HCT116 (cell line): ENCODE data around the gene NHLH1. TPM values are rescaled to one million over a fixed set of nuclear protein-coding genes. Genes with fewer than 3 reads are reported as not detected.

Experiments
- ATAC-seq: fragments of 200-7000 bp; cut with Tn5 transposase; 2 replicates; pipeline ENCODE4 v1.9.1; 2020; ENCODE audit warnings: mild to moderate bottlenecking, moderate library complexity
- BruUV-seq: library from RNA; stranded (reverse); fragments of 400-500 nt; replicated peaks from 2 replicates; lab custom pipeline; 2021; lab: Mats Ljungman, UMichigan
- CTCF ChIA-PET: fragments of 300-600 bp; sonication (Branson Sonifier 250); formaldehyde crosslinking; loops from one replicate; lab custom pipeline; 2021; ENCODE audit warnings: antibody characterized with exemption; lab: Charles Lee
- POLR2A ChIA-PET: fragments of 300-600, 350-600 bp; sonication (Branson Sonifier 250); formaldehyde crosslinking; loops from one replicate; lab custom pipeline; 2021; ENCODE audit warnings: antibody characterized with exemption; lab: Charles Lee
- RAD21 ChIA-PET, 2 experiments: fragments of 300-600 bp; sonication (Branson Sonifier 250); formaldehyde crosslinking; loops; one replicate each; lab custom pipeline; 2023; ENCODE audit warnings: low total read pairs in 2 of 2; ENCODE audit not compliant: uncharacterized antibody in 2 of 2, unreplicated experiment in 2 of 2, low non-redundant PET in 1 of 2; lab: Charles Lee
- DNase-seq: peaks from one replicate; pipeline ENCODE4 v3.0.0-alpha.2; 2010; ENCODE audit warnings: low read depth, low spot score
- H2AFZ ChIP-seq: fragments of 200-600 bp; shearing (Covaris generic), sonication (generic); 2 replicates; pipeline ENCODE4 v1.6.1; 2017; ENCODE audit warnings: low read depth, mixed run types, mixed read lengths, antibody characterized with exemption, low read length; ENCODE audit not compliant: poor library complexity, severe bottlenecking
- H3K27ac ChIP-seq: 2 replicates; pipeline ENCODE4 v1.5.1; 2012; ENCODE audit warnings: low read depth, low read length
- H3K27me3 ChIP-seq: fragments of 200-600 bp; sonication (generic); 2 replicates; pipeline ENCODE4 v1.6.1; 2016; ENCODE audit warnings: mixed run types, low read length, mixed read lengths; ENCODE audit not compliant: insufficient read depth
- H3K36me3 ChIP-seq, 2 experiments: fragments of 200-500 bp in 1 of 2; fragments of 200-600 bp in 1 of 2; sonication (Bioruptor generic) in 1 of 2; sonication (generic) in 1 of 2; 2 replicates each; pipeline versions ENCODE4 v1.5.1 to v1.6.1; 2014 to 2016; ENCODE audit warnings: low read length in 2 of 2, inconsistent platforms in 1 of 2, mixed read lengths in 1 of 2, mixed run types in 1 of 2; ENCODE audit not compliant: insufficient read depth in 2 of 2, control insufficient read depth in 1 of 2
- H3K4me1 ChIP-seq, 2 experiments: fragments of 200-600 bp in 1 of 2; sonication (generic) in 1 of 2; 2 replicates each; pipeline versions ENCODE4 v1.5.1 to v1.6.1; 2012 to 2017; ENCODE audit warnings: low read length in 2 of 2, inconsistent platforms in 1 of 2, mild to moderate bottlenecking in 1 of 2, mixed read lengths in 1 of 2, mixed run types in 1 of 2, moderate library complexity in 1 of 2; ENCODE audit not compliant: insufficient read depth in 2 of 2, control insufficient read depth in 1 of 2
- H3K4me2 ChIP-seq: fragments of 200-600 bp; sonication (generic); 2 replicates; pipeline ENCODE4 v1.6.1; 2017; ENCODE audit warnings: mixed run types, low read length, mixed read lengths
- H3K4me3 ChIP-seq, 2 experiments: fragments of 200-600 bp in 1 of 2; sonication (generic) in 1 of 2; replicated peaks in 1 of 2; 2 replicates each; pipeline ENCODE4 v1.5.1; 2011 to 2016; ENCODE audit warnings: low read length in 2 of 2, control low read depth in 1 of 2, low read depth in 1 of 2, mild to moderate bottlenecking in 1 of 2, mixed read lengths in 1 of 2, mixed run types in 1 of 2
- H3K79me2 ChIP-seq: fragments of 200-600 bp; sonication (generic); 2 replicates; pipeline ENCODE4 v1.6.1; 2017; ENCODE audit warnings: mild to moderate bottlenecking, mixed run types, low read length, moderate library complexity, mixed read lengths; ENCODE audit not compliant: insufficient read depth
- H3K9ac ChIP-seq: fragments of 200-600 bp; sonication (generic); 2 replicates; pipeline ENCODE4 v1.6.1; 2016; ENCODE audit warnings: low read length, mixed read lengths
- H3K9me2 ChIP-seq: fragments of 200-600 bp; sonication (generic), shearing (Covaris generic); 2 replicates; pipeline ENCODE4 v1.6.1; 2017; ENCODE audit warnings: mixed run types, mild to moderate bottlenecking, moderate library complexity; ENCODE audit not compliant: insufficient read depth
- H3K9me3 ChIP-seq, 2 experiments: fragments of 200-500 bp in 1 of 2; fragments of 200-600 bp in 1 of 2; sonication (Bioruptor generic) in 1 of 2; sonication (generic) in 1 of 2; 2 replicates each; pipeline ENCODE4 v1.6.1; 2014 to 2017; ENCODE audit warnings: low read length in 2 of 2, mixed read lengths in 2 of 2, inconsistent platforms in 1 of 2, low read depth in 1 of 2, mild to moderate bottlenecking in 1 of 2, mixed run types in 1 of 2, moderate library complexity in 1 of 2; ENCODE audit not compliant: control insufficient read depth in 1 of 2, insufficient read depth in 1 of 2
- H4K20me1 ChIP-seq: fragments of 200-600 bp; sonication (generic), shearing (Covaris generic); 2 replicates; pipeline ENCODE4 v1.6.1; 2017; ENCODE audit warnings: mixed run types, mild to moderate bottlenecking, moderate library complexity; ENCODE audit not compliant: insufficient read depth
- ATF3 ChIP-seq: IDR thresholded peaks from 2 replicates; pipeline ENCODE4 v1.6.1; 2012
- CBX3 ChIP-seq: IDR thresholded peaks from 2 replicates; pipeline ENCODE4 v1.6.1; 2012; ENCODE audit warnings: low read depth
- CEBPB ChIP-seq: IDR thresholded peaks from 2 replicates; pipeline ENCODE4 v1.6.1; 2012; ENCODE audit warnings: low read depth
- CTCF ChIP-seq, 3 experiments: fragments of 200-600 bp in 1 of 3; sonication (generic) in 1 of 3; IDR thresholded peaks in 2 of 3; conservative IDR thresholded peaks in 1 of 3; 2 replicates each; pipeline ENCODE4 v1.5.1; 2012 to 2017; ENCODE audit warnings: low read depth in 2 of 3, low read length in 2 of 3, antibody characterized with exemption in 1 of 3, borderline replicate concordance in 1 of 3, control low read depth in 1 of 3, mild to moderate bottlenecking in 1 of 3, mixed read lengths in 1 of 3, mixed run types in 1 of 3, moderate library complexity in 1 of 3; ENCODE audit not compliant: insufficient read depth in 1 of 3
- ELF1 ChIP-seq: IDR thresholded peaks from 2 replicates; pipeline ENCODE4 v1.6.1; 2012; ENCODE audit warnings: low read depth, borderline replicate concordance
- EZH2 ChIP-seq: fragments of 200-600 bp; sonication (generic); IDR thresholded peaks from 2 replicates; pipeline ENCODE4 v1.6.1; 2017; ENCODE audit warnings: antibody characterized with exemption, mixed run types
- EZH2phosphoT487 ChIP-seq: fragments of 200-600 bp; IDR thresholded peaks from 2 replicates; pipeline ENCODE4 v1.6.1; 2018; ENCODE audit warnings: antibody characterized with exemption, borderline replicate concordance
- FOSL1 ChIP-seq: IDR thresholded peaks from 2 replicates; pipeline ENCODE4 v1.6.1; 2012; ENCODE audit warnings: low read depth
- JUND ChIP-seq: IDR thresholded peaks from 2 replicates; pipeline ENCODE4 v1.6.1; 2012
- MAX ChIP-seq: IDR thresholded peaks from 2 replicates; pipeline ENCODE4 v1.6.1; 2012
- POLR2A ChIP-seq: IDR thresholded peaks from 2 replicates; pipeline ENCODE4 v1.7.0; 2011; ENCODE audit warnings: borderline replicate concordance; ENCODE audit not compliant: insufficient read depth, insufficient read length; ENCODE audit errors: extremely low read depth
- RAD21 ChIP-seq: IDR thresholded peaks from 2 replicates; pipeline ENCODE4 v1.6.1; 2012; ENCODE audit warnings: low read depth, mild to moderate bottlenecking
- SIN3A ChIP-seq: IDR thresholded peaks from 2 replicates; pipeline ENCODE4 v1.6.1; 2012; ENCODE audit warnings: low read depth
- SP1 ChIP-seq: IDR thresholded peaks from 2 replicates; pipeline ENCODE4 v1.6.1; 2012; ENCODE audit warnings: low read depth
- SRF ChIP-seq: IDR thresholded peaks from 2 replicates; pipeline ENCODE4 v1.6.1; 2012; ENCODE audit warnings: low read depth
- YY1 ChIP-seq: IDR thresholded peaks from 2 replicates; pipeline ENCODE4 v1.6.1; 2011; ENCODE audit warnings: low read length, low read depth, moderate library complexity, mild to moderate bottlenecking; ENCODE audit not compliant: insufficient replicate concordance; ENCODE audit errors: extremely low read depth
- ZBTB33 ChIP-seq: IDR thresholded peaks from 2 replicates; pipeline ENCODE4 v1.6.1; 2011; ENCODE audit warnings: mild to moderate bottlenecking, low read length, moderate library complexity; ENCODE audit not compliant: insufficient replicate concordance; ENCODE audit errors: extremely low read depth
- ZFX ChIP-seq: fragments of 450-650 bp; IDR thresholded peaks from 2 replicates; pipeline ENCODE4 v1.6.1; 2017
- ZNF274 ChIP-seq: fragments of 200-500 bp; sonication (Bioruptor generic); IDR thresholded peaks from 2 replicates; pipeline ENCODE4 v1.6.1; 2014; ENCODE audit warnings: mild to moderate bottlenecking, low read depth, low read length, inconsistent platforms
- intact Hi-C: fragments of 100-400 bp; cut with micrococcal nuclease; formaldehyde crosslinking; loops from 2 replicates; pipeline ENCODE4 v1.10.0; 2022
- total RNA-seq: library from RNA; stranded (reverse); gene quantifications from one replicate; pipeline ENCODE4 v1.2.1, GENCODE V29; 2021; ENCODE audit not compliant: unreplicated experiment

NHLH1 gene
- total RNA-seq, 1 experiment from 2014 or later = 0.12 TPM

- Histone ChIP-seq H3K79me2 (no peaks in the 10 kb centered on the region), H3K27me3 (no peaks in the 10 kb centered on the region), H3K36me3 (no peaks in the 10 kb centered on the region), H3K4me3 (no peak overlapping the region), H3K4me1 (peaks cover 0 to 6% of the 10 kb centered on the region in 2 experiments; a peak in 1 of 4 replicates), H4K20me1 (no peaks in the 10 kb centered on the region), H3K4me2 (no peak overlapping the region), H3K9me3 (no peaks in the 10 kb centered on the region)
- no peak for DNase-seq
- intact Hi-C loops = no loop called here
- no TSS peak for BruUV-seq
- TF ChIP-seq EZH2 (no peak), JUND (no peak), MAX (no peak), POLR2A (no peak)
- TF ChIP-seq, all 23 proteins: peak for 0
- Histone ChIP-seq H3K9me2 (no peaks in the 10 kb centered on the region), H3K27ac (no peak overlapping the region), H3K9ac (no peak overlapping the region), H2AFZ (no peak overlapping the region)
- ChIA-PET POLR2A (no interaction called here), RAD21 (no interaction called here), CTCF (no interaction called here)
- ATAC-seq = no peak
These were observed 30.8 kb downstream of the NHLH1 start for GRCh38 chr1:160397651-160398050.

- BruUV-seq = no TSS peak
- intact Hi-C loops = no loop called here
- Histone ChIP-seq H3K79me2 (no peaks in the 10 kb centered on the region), H3K36me3 (no peaks in the 10 kb centered on the region), H3K4me2 (no peak overlapping the region), H3K9me2 (no peaks in the 10 kb centered on the region), H3K9me3 (no peaks in the 10 kb centered on the region), H3K9ac (no peak overlapping the region), H4K20me1 (no peaks in the 10 kb centered on the region), H3K27ac (no peak overlapping the region), H3K27me3 (no peaks in the 10 kb centered on the region), H3K4me3 (no peak overlapping the region), H2AFZ (no peak overlapping the region), H3K4me1 (peaks cover 0 to 6% of the 10 kb centered on the region in 2 experiments; a peak in 1 of 4 replicates)
- ChIA-PET POLR2A (no interaction called here), RAD21 (no interaction called here), CTCF (interaction anchor here (1.0 kb wide), 1 partner anchor 22 kb away, joined by 3 read pairs; no protein-coding TSS in a partner anchor)
- DNase-seq (no peak), ATAC-seq (0 out of 2 replicates have a peak, but pooled peaks have one; percentile 22)
- TF ChIP-seq SP1 (no peak), ZFX (no peak), YY1 (no peak), ZNF274 (no peak), ZBTB33 (no peak), CEBPB (no peak), ELF1 (no peak), CTCF (IDR thresholded peaks at IDR 0.05 in 2 of 3, conservative IDR thresholded peaks at IDR 0.05 in 1 of 3; ENCODE audit: borderline replicate concordance in 1 of 3, insufficient read depth in 1 of 3, low read depth in 2 of 3, low read length in 2 of 3) (no peak), JUND (no peak), FOSL1 (no peak), CBX3 (no peak), SRF (no peak), EZH2phosphoT487 (no peak), SIN3A (no peak), RAD21 (no peak), ATF3 (no peak)
These were observed 32.0 kb downstream of the NHLH1 start for GRCh38 chr1:160398823-160399222.
